SK-N-SH (cell line): Measurements from ENCODE around the gene CLDND1. TPM values are rescaled to one million over a fixed set of nuclear protein-coding genes. Genes with fewer than 3 reads are reported as not detected.

Experiments
- CTCF ChIA-PET: fragments of 300-600, 350-600 bp; formaldehyde crosslinking; extraction: SDS; loops from one replicate; lab custom pipeline; 2021; lab: Yijun Ruan, JAX
- POLR2A ChIA-PET: fragments of 350-600 bp; sonication (Branson Sonifier 250); formaldehyde crosslinking; extraction: SDS; loops from one replicate; lab custom pipeline; 2020; ENCODE audit warnings: antibody characterized with exemption, inconsistent platforms; lab: Yijun Ruan, JAX
- DNase-seq: peaks from one replicate; pipeline ENCODE4 v3.0.0; 2012
- H2AFZ ChIP-seq: fragments of 200-600 bp; sonication (generic); 2 replicates; pipeline ENCODE4 v1.8.1; 2016; ENCODE audit warnings: antibody characterized with exemption, mild to moderate bottlenecking, low read depth
- H3F3A ChIP-seq: fragments of 200-600 bp; sonication (generic); replicated peaks from 2 replicates; pipeline ENCODE3; 2016; ENCODE audit warnings: antibody characterized with exemption, mild to moderate bottlenecking; ENCODE audit not compliant: insufficient read depth
- H3K27ac ChIP-seq, 2 experiments: fragments of 200-500 bp in 1 of 2; fragments of 200-600 bp in 1 of 2; sonication (Bioruptor generic) in 1 of 2; sonication (generic), shearing (Covaris generic) in 1 of 2; 2 replicates each; pipeline versions ENCODE4 v1.5.1 to v1.6.1; 2014 to 2016; ENCODE audit warnings: low read depth in 2 of 2, inconsistent platforms in 1 of 2, low read length in 1 of 2, mild to moderate bottlenecking in 1 of 2, mixed read lengths in 1 of 2
- H3K27me3 ChIP-seq: fragments of 200-600 bp; sonication (generic), shearing (Covaris generic); 2 replicates; pipeline ENCODE4 v1.6.1; 2016; ENCODE audit warnings: mixed run types; ENCODE audit not compliant: insufficient read depth
- H3K36me3 ChIP-seq, 2 experiments: fragments of 200-500 bp in 1 of 2; fragments of 200-600 bp in 1 of 2; sonication (Bioruptor generic) in 1 of 2; sonication (generic) in 1 of 2; replicated peaks in 1 of 2; 2 replicates each; pipeline versions ENCODE3 to v1.5.1; 2014 to 2016; ENCODE audit warnings: low read length in 1 of 2, mild to moderate bottlenecking in 1 of 2; ENCODE audit not compliant: insufficient read depth in 2 of 2, control insufficient read depth in 1 of 2
- H3K4me1 ChIP-seq, 2 experiments: fragments of 200-500 bp in 1 of 2; fragments of 200-600 bp in 1 of 2; sonication (Bioruptor generic) in 1 of 2; sonication (generic), shearing (Covaris generic) in 1 of 2; 2 replicates each; pipeline versions ENCODE4 v1.5.1 to v1.6.1; 2014 to 2016; ENCODE audit warnings: low read depth in 1 of 2, low read length in 1 of 2, mixed run types in 1 of 2; ENCODE audit not compliant: insufficient read depth in 2 of 2, control insufficient read depth in 1 of 2
- H3K4me2 ChIP-seq: fragments of 200-600 bp; sonication (generic), shearing (Covaris generic); 2 replicates; pipeline ENCODE4 v1.6.1; 2017; ENCODE audit warnings: mixed run types
- H3K4me3 ChIP-seq, 2 experiments: fragments of 200-500 bp in 1 of 2; fragments of 200-600 bp in 1 of 2; sonication (Bioruptor generic) in 1 of 2; sonication (generic), shearing (Covaris generic) in 1 of 2; 2 replicates each; pipeline versions ENCODE4 v1.5.1 to v1.8.1; 2014 to 2016; ENCODE audit warnings: low read depth in 2 of 2, inconsistent platforms in 1 of 2, low read length in 1 of 2, mild to moderate bottlenecking in 1 of 2, mixed read lengths in 1 of 2, moderate library complexity in 1 of 2
- H3K79me2 ChIP-seq: fragments of 200-600 bp; sonication (generic); 2 replicates; pipeline ENCODE4 v1.8.1; 2017; ENCODE audit warnings: mild to moderate bottlenecking; ENCODE audit not compliant: insufficient read depth
- H3K9ac ChIP-seq: fragments of 200-600 bp; sonication (generic); 2 replicates; pipeline ENCODE4 v1.6.1; 2017; ENCODE audit warnings: mixed run types
- H3K9me2 ChIP-seq: fragments of 200-600 bp; sonication (generic); 2 replicates; pipeline ENCODE4 v1.6.1; 2017; ENCODE audit warnings: mixed run types
- H3K9me3 ChIP-seq: fragments of 200-600 bp; sonication (generic); 2 replicates; pipeline ENCODE4 v1.6.1; 2017; ENCODE audit warnings: mixed run types, mild to moderate bottlenecking, moderate library complexity
- H4K20me1 ChIP-seq: fragments of 200-600 bp; sonication (generic); 2 replicates; pipeline ENCODE4 v1.6.1; 2017; ENCODE audit warnings: mild to moderate bottlenecking, mixed run types; ENCODE audit not compliant: insufficient read depth
- CHD2 ChIP-seq: fragments of 150-350 bp; IDR thresholded peaks from 2 replicates; pipeline ENCODE4 v1.6.1; 2018; ENCODE audit warnings: low read length; ENCODE audit not compliant: partially characterized antibody
- CTCF ChIP-seq: fragments of 200-600 bp; sonication (generic); IDR thresholded peaks from 2 replicates; pipeline ENCODE4 v1.6.1; 2017; ENCODE audit warnings: antibody characterized with exemption, mild to moderate bottlenecking, moderate library complexity
- ELF1 ChIP-seq: IDR thresholded peaks from 2 replicates; pipeline ENCODE4 v1.4.0; 2012
- EP300 ChIP-seq, 2 experiments: IDR thresholded peaks; 2 replicates each; pipeline versions ENCODE4 v1.4.0 to v1.6.1; 2012; ENCODE audit warnings: borderline replicate concordance in 1 of 2, low read depth in 1 of 2, low read length in 1 of 2
- FOSL2 ChIP-seq: IDR thresholded peaks from 2 replicates; pipeline ENCODE4 v1.4.0; 2012; ENCODE audit warnings: low read depth, mild to moderate bottlenecking, moderate library complexity, borderline replicate concordance
- FOXJ3 ChIP-seq: sonication (generic); formaldehyde crosslinking; IDR thresholded peaks from 2 replicates; pipeline ENCODE4 v1.5.1; 2020; ENCODE audit warnings: mild to moderate bottlenecking, missing genetic modification reagents
- FOXM1 ChIP-seq: IDR thresholded peaks from 2 replicates; pipeline ENCODE4 v1.4.0; 2012; ENCODE audit warnings: low read depth, mild to moderate bottlenecking
- GABPA ChIP-seq: IDR thresholded peaks from 2 replicates; pipeline ENCODE4 v1.4.0; 2012; ENCODE audit warnings: low read depth, mild to moderate bottlenecking
- GATA2 ChIP-seq: sonication (generic); formaldehyde crosslinking; IDR thresholded peaks from 2 replicates; pipeline ENCODE4 v1.5.0; 2020; ENCODE audit warnings: mild to moderate bottlenecking, missing genetic modification reagents
- JUND ChIP-seq: IDR thresholded peaks from 2 replicates; pipeline ENCODE4 v1.4.0; 2012
- MEF2A ChIP-seq: IDR thresholded peaks from 2 replicates; pipeline ENCODE4 v1.4.0; 2012; ENCODE audit warnings: low read depth, borderline replicate concordance
- MXI1 ChIP-seq: IDR thresholded peaks from 2 replicates; pipeline ENCODE4 v1.6.1; 2012; ENCODE audit warnings: mild to moderate bottlenecking, low read depth, low read length, improper control_type of control experiment
- NFIC ChIP-seq: IDR thresholded peaks from 2 replicates; pipeline ENCODE4 v1.4.0; 2012; ENCODE audit warnings: borderline replicate concordance
- NRF1 ChIP-seq: IDR thresholded peaks from 2 replicates; pipeline ENCODE4 v1.6.1; 2012; ENCODE audit warnings: low read depth, mild to moderate bottlenecking, low read length
- POLR2AphosphoS5 ChIP-seq: IDR thresholded peaks from 2 replicates; pipeline ENCODE4 v1.6.1; 2012; ENCODE audit warnings: low read depth, low read length
- RFX5 ChIP-seq: IDR thresholded peaks from 2 replicates; pipeline ENCODE4 v1.6.1; 2012; ENCODE audit warnings: mild to moderate bottlenecking, improper control_type of control experiment, low read length
- RXRA ChIP-seq: IDR thresholded peaks from 2 replicates; pipeline ENCODE4 v1.4.0; 2012; ENCODE audit warnings: low read depth, mild to moderate bottlenecking, borderline replicate concordance
- SIN3A ChIP-seq: IDR thresholded peaks from 2 replicates; pipeline ENCODE4 v1.6.1; 2012; ENCODE audit warnings: low read depth, mild to moderate bottlenecking, low read length, moderate library complexity, borderline replicate concordance
- SMC3 ChIP-seq: IDR thresholded peaks from 2 replicates; pipeline ENCODE4 v1.6.1; 2012; ENCODE audit warnings: low read depth, low read length, improper control_type of control experiment
- TAF1 ChIP-seq: IDR thresholded peaks from 2 replicates; pipeline ENCODE4 v1.6.1; 2012; ENCODE audit warnings: low read depth, mild to moderate bottlenecking, low read length, moderate library complexity, borderline replicate concordance
- TCF12 ChIP-seq: IDR thresholded peaks from 2 replicates; pipeline ENCODE4 v1.4.0; 2012
- ZBTB33 ChIP-seq: IDR thresholded peaks from 2 replicates; pipeline ENCODE4 v1.4.0; 2012; ENCODE audit warnings: low read depth, borderline replicate concordance
- WGBS: methylation state at CpG from one replicate; pipeline ENCODE4 v1.1.6; 2017; ENCODE audit warnings: low lambda C conversion rate; 5-methylcytosine and 5-hydroxymethylcytosine counted together
- polyA plus RNA-seq, 3 experiments: library from polyadenylated mRNA; depleted of rRNA; stranded (reverse); fragments of >200 nt; gene quantifications; 2 replicates each; pipeline ENCODE4 v1.2.3, GENCODE V29; 2012
- TF ChIP-seq, protein P1 (sequence below): fragments of 150-350 bp; IDR thresholded peaks from 2 replicates; pipeline ENCODE4 v1.6.1; 2017; ENCODE audit warnings: antibody characterized with exemption, low read length, low read depth, borderline replicate concordance
- TF ChIP-seq, protein P2 (sequence below): fragments of 150-350 bp; IDR thresholded peaks from 2 replicates; pipeline ENCODE4 v1.6.1; 2016; ENCODE audit warnings: mild to moderate bottlenecking, low read depth, low read length

The CLDND1 gene
- 110 and 165 TPM in 2 replicates for polyA plus RNA-seq (2012; rRNA removed)
- polyA plus RNA-seq (2012; cell fraction: cytosol; rRNA removed), result 133 and 134 TPM in 2 replicates
- 59.9 and 139 TPM in 2 replicates for polyA plus RNA-seq (2012; cell fraction: nucleus; rRNA removed)

GRCh38 chr3:98522544-98523281 lies at the start of gene CLDND1:
Gene CLDND1, minus strand, starts transcription at chr3:98522902. Its CDS starts 1,478 bp downstream, at chr3:98521424.
- Histone ChIP-seq H3K4me1 (peaks cover 0 to 7% of the 10 kb centered on the region in 2 experiments; a peak in 2 of 4 replicates), H3F3A (peaks cover 8% of the 10 kb centered on the region), H3K27ac (peak within 1 kb of the TSS; percentile 79 to 90), H3K9me3 (no peaks in the 10 kb centered on the region), H3K9ac (peak within 1 kb of the TSS; percentile 80), H3K79me2 (peaks cover 40% of the 10 kb centered on the region), H3K36me3 (peaks cover 31 to 33% of the 10 kb centered on the region in 2 experiments), H2AFZ (peak within 1 kb of the TSS; percentile 88), H3K4me2 (peak within 1 kb of the TSS; percentile 75), H3K9me2 (no peaks in the 10 kb centered on the region), H3K4me3 (peak within 1 kb of the TSS; percentile 84), H3K27me3 (no peaks in the 10 kb centered on the region), H4K20me1 (no peaks in the 10 kb centered on the region; the same call in 1 of the 2 replicates)
- TF ChIP-seq POLR2AphosphoS5, result peak; percentile 86
- TF ChIP-seq NRF1, result peak; percentile 49
- TF ChIP-seq ZBTB33, result no peak
- peak; percentile 34; the same call in 1 of the 2 replicates for TF ChIP-seq TCF12
- TF ChIP-seq SIN3A, result peak; percentile 14; the same call in 1 of the 2 replicates
- peak; percentile 65 for TF ChIP-seq ELF1
- TF ChIP-seq FOXJ3 (CRISPR knock-in tag), result no peak
- TF ChIP-seq FOXM1, result no peak
- TF ChIP-seq GATA2 (CRISPR knock-in tag), result no peak
- no peak for TF ChIP-seq RXRA
- peak; percentile 93 for TF ChIP-seq CHD2
- no peak for TF ChIP-seq RFX5
- TF ChIP-seq MXI1, result peak; percentile 55; the same call in 1 of the 2 replicates
- TF ChIP-seq EP300 (IDR thresholded peaks at IDR 0.05; ENCODE audit: borderline replicate concordance in 1 of 2, low read depth in 1 of 2, low read length in 1 of 2), result no peak
- TF ChIP-seq, protein P1, sequence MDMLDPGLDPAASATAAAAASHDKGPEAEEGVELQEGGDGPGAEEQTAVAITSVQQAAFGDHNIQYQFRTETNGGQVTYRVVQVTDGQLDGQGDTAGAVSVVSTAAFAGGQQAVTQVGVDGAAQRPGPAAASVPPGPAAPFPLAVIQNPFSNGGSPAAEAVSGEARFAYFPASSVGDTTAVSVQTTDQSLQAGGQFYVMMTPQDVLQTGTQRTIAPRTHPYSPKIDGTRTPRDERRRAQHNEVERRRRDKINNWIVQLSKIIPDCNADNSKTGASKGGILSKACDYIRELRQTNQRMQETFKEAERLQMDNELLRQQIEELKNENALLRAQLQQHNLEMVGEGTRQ, result no peak
- no peak for TF ChIP-seq SMC3
- TF ChIP-seq GABPA, result peak; percentile 70
- TF ChIP-seq JUND, result no peak
- TF ChIP-seq FOSL2, result no peak
- no peak for TF ChIP-seq TAF1
- TF ChIP-seq, protein P2, sequence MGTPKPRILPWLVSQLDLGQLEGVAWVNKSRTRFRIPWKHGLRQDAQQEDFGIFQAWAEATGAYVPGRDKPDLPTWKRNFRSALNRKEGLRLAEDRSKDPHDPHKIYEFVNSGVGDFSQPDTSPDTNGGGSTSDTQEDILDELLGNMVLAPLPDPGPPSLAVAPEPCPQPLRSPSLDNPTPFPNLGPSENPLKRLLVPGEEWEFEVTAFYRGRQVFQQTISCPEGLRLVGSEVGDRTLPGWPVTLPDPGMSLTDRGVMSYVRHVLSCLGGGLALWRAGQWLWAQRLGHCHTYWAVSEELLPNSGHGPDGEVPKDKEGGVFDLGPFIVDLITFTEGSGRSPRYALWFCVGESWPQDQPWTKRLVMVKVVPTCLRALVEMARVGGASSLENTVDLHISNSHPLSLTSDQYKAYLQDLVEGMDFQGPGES, result no peak
- no peak; the same call in 1 of the 2 replicates for TF ChIP-seq NFIC
- TF ChIP-seq CTCF, result no peak
- no peak for TF ChIP-seq MEF2A
- peak; percentile 98 for DNase-seq
- POLR2A ChIA-PET, result interaction anchor here (0.7 to 1.2 kb wide), 3 partner anchors 10 to 71 kb away, joined by 3 to 10 read pairs (median 4); partner anchors contain the start of gene CPOX
- under 1% methylated on average over 30 of the region's 63 CpGs for WGBS
- CTCF ChIA-PET, result interaction anchor here (1.6 kb wide), 1 partner anchor 79 kb away, joined by 5 read pairs; no protein-coding TSS in a partner anchor
